Breast epithelium (tissue), 3 donors: ENCODE results near the gene ABI2.

Experiments used
- CTCF ChIP-seq, 3 donors: fragments of 450-650 bp; IDR thresholded peaks; one replicate each; pipeline ENCODE4 v1.5.1; 2016 to 2017; ENCODE audit warnings: antibody characterized with exemption in 3 of 3, mild to moderate bottlenecking in 3 of 3, moderate library complexity in 3 of 3
- POLR2A ChIP-seq: fragments of 450-650 bp; IDR thresholded peaks from one replicate; pipeline ENCODE4 v1.6.1; 2016; ENCODE audit warnings: antibody characterized with exemption, mild to moderate bottlenecking, moderate library complexity

- TF ChIP-seq CTCF (IDR thresholded peaks at IDR 0.05) (no peak), POLR2A (no peak)
These were observed 141.4 kb downstream of the ABI2 start for GRCh38 chr2:203469546-203469945.
